ENCODE measurements around the gene PDE6A. TPM values are rescaled to one million over a fixed set of nuclear protein-coding genes. Genes with fewer than 3 reads are reported as not detected.

The PDE6A gene
- total RNA-seq, 1 experiment from 2014 or later: 0.42 TPM

- intact Hi-C loops (cut with micrococcal nuclease): no loop called here
- BruUV-seq (replicated peaks): no TSS peak
- TF ChIP-seq, protein P1, sequence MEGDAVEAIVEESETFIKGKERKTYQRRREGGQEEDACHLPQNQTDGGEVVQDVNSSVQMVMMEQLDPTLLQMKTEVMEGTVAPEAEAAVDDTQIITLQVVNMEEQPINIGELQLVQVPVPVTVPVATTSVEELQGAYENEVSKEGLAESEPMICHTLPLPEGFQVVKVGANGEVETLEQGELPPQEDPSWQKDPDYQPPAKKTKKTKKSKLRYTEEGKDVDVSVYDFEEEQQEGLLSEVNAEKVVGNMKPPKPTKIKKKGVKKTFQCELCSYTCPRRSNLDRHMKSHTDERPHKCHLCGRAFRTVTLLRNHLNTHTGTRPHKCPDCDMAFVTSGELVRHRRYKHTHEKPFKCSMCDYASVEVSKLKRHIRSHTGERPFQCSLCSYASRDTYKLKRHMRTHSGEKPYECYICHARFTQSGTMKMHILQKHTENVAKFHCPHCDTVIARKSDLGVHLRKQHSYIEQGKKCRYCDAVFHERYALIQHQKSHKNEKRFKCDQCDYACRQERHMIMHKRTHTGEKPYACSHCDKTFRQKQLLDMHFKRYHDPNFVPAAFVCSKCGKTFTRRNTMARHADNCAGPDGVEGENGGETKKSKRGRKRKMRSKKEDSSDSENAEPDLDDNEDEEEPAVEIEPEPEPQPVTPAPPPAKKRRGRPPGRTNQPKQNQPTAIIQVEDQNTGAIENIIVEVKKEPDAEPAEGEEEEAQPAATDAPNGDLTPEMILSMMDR (IDR thresholded peaks at IDR 0.05; ENCODE audit: unreplicated experiment): no peak
- DNase-seq (ENCODE audit: unreplicated experiment): no peak
- H3K9me3 Mint-ChIP-seq (ENCODE audit: unreplicated experiment): no peaks in the 10 kb centered on the region
- H3K27me3 Mint-ChIP-seq (ENCODE audit: insufficient read depth, unreplicated experiment): no peaks in the 10 kb centered on the region
- H3K36me3 Mint-ChIP-seq (ENCODE audit: insufficient read depth, unreplicated experiment): no peaks in the 10 kb centered on the region
- no peak overlapping the region for H3K27ac Mint-ChIP-seq (ENCODE audit: low read depth, unreplicated experiment)
- ChIA-PET POLR2A (interaction anchor here (1.2 to 6.3 kb wide), 4 partner anchors 11 to 36 kb away, joined by 3 to 96 read pairs (median 16); partner anchors contain the start of gene SLC26A2), CTCF (interaction anchor here (8.9 kb wide), 1 partner anchor 28 kb away, joined by 105 read pairs; the partner anchor contains the start of gene SLC26A2)
- H3K4me1 Mint-ChIP-seq (ENCODE audit: insufficient read depth, unreplicated experiment): peaks cover 44% of the 10 kb centered on the region
- no peak overlapping the region for H3K4me3 Mint-ChIP-seq (ENCODE audit: unreplicated experiment)
Observed at GRCh38 chr5:149931992-149932436, 12.6 kb downstream of the PDE6A start.

- no peak overlapping the region for H3K27ac Mint-ChIP-seq (ENCODE audit: low read depth, unreplicated experiment)
- POLR2A ChIA-PET: interaction anchor here (0.6 to 3.5 kb wide), 6 partner anchors 10 to 413 kb away, joined by 3 to 21 read pairs (median 6); partner anchors contain the start of gene SLC26A2
- intact Hi-C loops (cut with micrococcal nuclease): no loop called here
- no peaks in the 10 kb centered on the region for H3K27me3 Mint-ChIP-seq (ENCODE audit: insufficient read depth, unreplicated experiment)
- H3K9me3 Mint-ChIP-seq (ENCODE audit: unreplicated experiment): no peaks in the 10 kb centered on the region
- H3K4me1 Mint-ChIP-seq (ENCODE audit: insufficient read depth, unreplicated experiment): peaks cover 33% of the 10 kb centered on the region
- no peaks in the 10 kb centered on the region for H3K36me3 Mint-ChIP-seq (ENCODE audit: insufficient read depth, unreplicated experiment)
- H3K4me3 Mint-ChIP-seq (ENCODE audit: unreplicated experiment): no peak overlapping the region
- CTCF ChIA-PET: interaction anchor here (0.6 to 8.9 kb wide), 3 partner anchors 11 to 29 kb away, joined by 3 to 105 read pairs (median 3); partner anchors contain the start of gene SLC26A2
- no TSS peak for BruUV-seq (replicated peaks)
- DNase-seq (ENCODE audit: unreplicated experiment): no peak
- TF ChIP-seq, protein P1 (IDR thresholded peaks at IDR 0.05; ENCODE audit: unreplicated experiment): no peak
Observed at GRCh38 chr5:149930749-149931574, 13.6 kb downstream of the PDE6A start.

DNA sequence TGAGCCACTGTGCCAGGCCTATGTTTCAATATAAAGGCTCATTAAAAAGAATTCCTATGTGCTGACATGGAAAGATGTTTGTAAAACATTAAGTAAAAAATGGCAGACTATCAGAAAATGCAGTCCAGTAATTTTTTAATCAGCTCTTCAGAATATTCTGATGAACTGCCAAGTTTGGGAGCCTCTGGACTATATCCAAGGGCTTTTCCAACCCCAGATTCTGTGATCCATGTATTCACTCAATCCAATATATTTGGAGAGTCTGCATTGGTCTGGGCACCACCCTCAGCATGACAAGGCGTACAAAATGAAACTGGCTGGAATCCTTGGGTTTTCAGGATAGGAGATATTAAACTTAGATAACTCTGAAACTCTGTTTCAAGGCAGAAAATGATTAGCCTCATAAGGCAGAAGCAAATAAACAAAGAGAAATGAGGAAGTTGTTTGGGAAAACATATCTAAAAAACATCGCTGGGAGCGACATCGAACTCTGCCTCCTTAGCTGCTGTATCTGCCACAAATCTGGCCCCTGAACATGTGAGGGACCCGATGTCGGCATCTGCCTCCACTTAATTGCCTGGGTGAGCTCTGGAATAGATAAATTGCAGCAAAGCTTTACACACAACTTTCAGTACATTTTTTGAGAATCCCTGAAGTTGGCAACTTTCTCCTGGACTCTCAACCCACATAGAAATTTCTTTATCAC lies 14.4 kb downstream of the PDE6A start:
- BruUV-seq (replicated peaks): no TSS peak
- DNase-seq (ENCODE audit: unreplicated experiment): no peak
- peak overlapping the region; percentile 49 for H3K27ac Mint-ChIP-seq (ENCODE audit: low read depth, unreplicated experiment)
- no peak overlapping the region for H3K4me3 Mint-ChIP-seq (ENCODE audit: unreplicated experiment)
- CTCF ChIA-PET: interaction anchor here (8.9 kb wide), 1 partner anchor 30 kb away, joined by 105 read pairs; the partner anchor contains the start of gene SLC26A2
- H3K4me1 Mint-ChIP-seq (ENCODE audit: insufficient read depth, unreplicated experiment): peaks cover 26% of the 10 kb centered on the region
- POLR2A ChIA-PET: interaction anchor here (0.6 to 3.1 kb wide), 4 partner anchors 9 to 412 kb away, joined by 3 to 10 read pairs (median 6); no protein-coding TSS in a partner anchor
- H3K9me3 Mint-ChIP-seq (ENCODE audit: unreplicated experiment): no peaks in the 10 kb centered on the region
- TF ChIP-seq, protein P1 (IDR thresholded peaks at IDR 0.05; ENCODE audit: unreplicated experiment): no peak
- no peaks in the 10 kb centered on the region for H3K36me3 Mint-ChIP-seq (ENCODE audit: insufficient read depth, unreplicated experiment)
- H3K27me3 Mint-ChIP-seq (ENCODE audit: insufficient read depth, unreplicated experiment): no peaks in the 10 kb centered on the region
- intact Hi-C loops (cut with micrococcal nuclease): no loop called here

GRCh38 chr5:149924486-149924885 lies 20.1 kb downstream of the PDE6A start:
- Mint-ChIP-seq H3K36me3 (ENCODE audit: insufficient read depth, unreplicated experiment) (no peaks in the 10 kb centered on the region), H3K27ac (ENCODE audit: low read depth, unreplicated experiment) (peak overlapping the region; percentile 11), H3K4me3 (ENCODE audit: unreplicated experiment) (no peak overlapping the region), H3K27me3 (ENCODE audit: insufficient read depth, unreplicated experiment) (no peaks in the 10 kb centered on the region), H3K4me1 (ENCODE audit: insufficient read depth, unreplicated experiment) (peaks cover 27% of the 10 kb centered on the region), H3K9me3 (ENCODE audit: unreplicated experiment) (no peaks in the 10 kb centered on the region)
- TF ChIP-seq, protein P1 (IDR thresholded peaks at IDR 0.05; ENCODE audit: unreplicated experiment): no peak
- no peak for DNase-seq (ENCODE audit: unreplicated experiment)
- intact Hi-C loops (cut with micrococcal nuclease): no loop called here
- CTCF ChIA-PET: interaction anchor here (0.8 to 2.5 kb wide), 5 partner anchors 9 to 72 kb away, joined by 3 to 13 read pairs (median 6); no protein-coding TSS in a partner anchor
- no TSS peak for BruUV-seq (replicated peaks)
- POLR2A ChIA-PET: interaction anchor here (1.1 to 5.1 kb wide), 6 partner anchors 9 to 36 kb away, joined by 4 to 37 read pairs (median 6); partner anchors contain the start of gene SLC26A2

Measured in MCF 10A (cell line).